ENCODE measurements around the gene CDH23. TPM values are rescaled to one million over a fixed set of nuclear protein-coding genes. Genes with fewer than 3 reads are reported as not detected.

CDH23 gene
- total RNA-seq, 1 experiment from 2014 or later: not detected

GRCh38 chr10:71824333-71824732, 427.6 kb downstream of the CDH23 start:
- no TSS peak for BruUV-seq (replicated peaks)
- H3K9ac ChIP-seq (ENCODE audit: low read length): no peak overlapping the region
- H3F3A ChIP-seq (ENCODE audit: low read length, unreplicated experiment): no peaks in the 10 kb centered on the region
- H4K20me1 ChIP-seq (ENCODE audit: low read length): no peaks in the 10 kb centered on the region
- no peak overlapping the region for H2AFZ ChIP-seq (ENCODE audit: low read length)
- peaks cover 32% of the 10 kb centered on the region for H3K36me3 ChIP-seq (ENCODE audit: low read depth, low read length)
- no peaks in the 10 kb centered on the region for H3K79me2 ChIP-seq (ENCODE audit: low read length)
- intact Hi-C loops (cut with micrococcal nuclease): no loop called here
- H3K9me3 ChIP-seq (ENCODE audit: low read length): no peaks in the 10 kb centered on the region
- no peak overlapping the region for H3K27ac ChIP-seq (ENCODE audit: low read length)
- H3K4me1 ChIP-seq (ENCODE audit: insufficient read depth, low read length): no peaks in the 10 kb centered on the region
- H3K27me3 ChIP-seq (ENCODE audit: low read length): no peaks in the 10 kb centered on the region
- ATAC-seq (no peak), DNase-seq (no peak)
- ChIA-PET POLR2A (ENCODE audit: unreplicated experiment) (no interaction called here), CTCF (no interaction called here)
- H3K4me2 ChIP-seq (ENCODE audit: low read length): no peak overlapping the region
- H3K4me3 ChIP-seq (ENCODE audit: low read length): no peak overlapping the region
- no peaks in the 10 kb centered on the region for H3K9me2 ChIP-seq (replicated peaks; ENCODE audit: low read length)
- TF ChIP-seq EZH2 (IDR thresholded peaks at IDR 0.05; ENCODE audit: low read length, unreplicated experiment) (no peak), EZH2phosphoT487 (IDR thresholded peaks at IDR 0.05; ENCODE audit: borderline replicate concordance, low read length) (no peak), CTCF (conservative IDR thresholded peaks at IDR 0.05; ENCODE audit: low read depth, low read length) (no peak)

DNA sequence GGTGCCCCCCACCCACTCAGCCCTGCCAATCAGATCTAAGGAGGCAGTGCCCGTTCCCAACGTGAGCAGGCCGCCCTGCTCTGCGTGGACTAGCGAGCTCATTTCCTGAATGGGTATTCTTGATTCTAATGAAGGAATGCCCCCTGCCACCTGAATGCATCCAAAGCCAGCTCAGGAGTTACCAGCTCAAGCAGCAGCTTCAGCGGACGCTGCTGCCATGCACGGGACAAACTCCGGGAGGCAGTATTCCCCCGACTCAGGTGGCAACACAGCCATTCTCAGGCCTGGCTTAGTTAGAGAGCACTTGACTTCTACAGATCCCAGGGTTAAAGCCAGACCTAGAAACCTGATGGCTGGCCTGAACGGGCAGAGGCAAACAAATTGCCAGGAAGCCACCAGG, 428.5 kb downstream of the CDH23 start:
- H3K9ac ChIP-seq (ENCODE audit: low read length): no peak overlapping the region
- H3K27me3 ChIP-seq (ENCODE audit: low read length): no peaks in the 10 kb centered on the region
- CTCF ChIA-PET: no interaction called here
- intact Hi-C loops (cut with micrococcal nuclease): no loop called here
- H4K20me1 ChIP-seq (ENCODE audit: low read length): no peaks in the 10 kb centered on the region
- no peaks in the 10 kb centered on the region for H3K4me1 ChIP-seq (ENCODE audit: insufficient read depth, low read length)
- no peak for TF ChIP-seq EZH2 (IDR thresholded peaks at IDR 0.05; ENCODE audit: low read length, unreplicated experiment)
- 0 out of 2 replicates have a peak, but pooled peaks have one; percentile 11 for TF ChIP-seq CTCF (conservative IDR thresholded peaks at IDR 0.05; ENCODE audit: low read depth, low read length)
- no peaks in the 10 kb centered on the region for H3K79me2 ChIP-seq (ENCODE audit: low read length)
- no peak overlapping the region for H3K27ac ChIP-seq (ENCODE audit: low read length)
- no peak for ATAC-seq
- H3F3A ChIP-seq (ENCODE audit: low read length, unreplicated experiment): no peaks in the 10 kb centered on the region
- H3K4me3 ChIP-seq (ENCODE audit: low read length): no peak overlapping the region
- no peaks in the 10 kb centered on the region for H3K9me3 ChIP-seq (ENCODE audit: low read length)
- POLR2A ChIA-PET (ENCODE audit: unreplicated experiment): no interaction called here
- no peaks in the 10 kb centered on the region for H3K9me2 ChIP-seq (replicated peaks; ENCODE audit: low read length)
- H3K36me3 ChIP-seq (ENCODE audit: low read depth, low read length): peaks cover 35% of the 10 kb centered on the region
- DNase-seq: no peak
- no TSS peak for BruUV-seq (replicated peaks)
- H3K4me2 ChIP-seq (ENCODE audit: low read length): no peak overlapping the region
- no peak overlapping the region for H2AFZ ChIP-seq (ENCODE audit: low read length)

GRCh38 chr10:71827852-71828251, 431.1 kb downstream of the CDH23 start:
- no TSS peak for BruUV-seq (replicated peaks)
- no peak overlapping the region for H3K9ac ChIP-seq (ENCODE audit: low read length)
- peaks cover 51% of the 10 kb centered on the region for H3K36me3 ChIP-seq (ENCODE audit: low read depth, low read length)
- TF ChIP-seq CTCF (conservative IDR thresholded peaks at IDR 0.05; ENCODE audit: low read depth, low read length) (no peak), EZH2phosphoT487 (IDR thresholded peaks at IDR 0.05; ENCODE audit: borderline replicate concordance, low read length) (no peak), EZH2 (IDR thresholded peaks at IDR 0.05; ENCODE audit: low read length, unreplicated experiment) (no peak)
- H3K9me2 ChIP-seq (replicated peaks; ENCODE audit: low read length): no peaks in the 10 kb centered on the region
- no peaks in the 10 kb centered on the region for H3K9me3 ChIP-seq (ENCODE audit: low read length)
- H3F3A ChIP-seq (ENCODE audit: low read length, unreplicated experiment): no peaks in the 10 kb centered on the region
- no peak overlapping the region for H3K4me3 ChIP-seq (ENCODE audit: low read length)
- H3K4me2 ChIP-seq (ENCODE audit: low read length): no peak overlapping the region
- no peaks in the 10 kb centered on the region for H3K27me3 ChIP-seq (ENCODE audit: low read length)
- H3K27ac ChIP-seq (ENCODE audit: low read length): no peak overlapping the region
- peaks cover 13% of the 10 kb centered on the region for H3K4me1 ChIP-seq (ENCODE audit: insufficient read depth, low read length)
- POLR2A ChIA-PET (ENCODE audit: unreplicated experiment): no interaction called here
- ATAC-seq: no peak
- CTCF ChIA-PET: no interaction called here
- no peak for DNase-seq
- peaks cover 16% of the 10 kb centered on the region for H3K79me2 ChIP-seq (ENCODE audit: low read length)
- no peak overlapping the region for H2AFZ ChIP-seq (ENCODE audit: low read length)
- intact Hi-C loops (cut with micrococcal nuclease): no loop called here
- H4K20me1 ChIP-seq (ENCODE audit: low read length): peaks cover 4% of the 10 kb centered on the region; the same call in 1 of the 2 replicates
